NB4 (cell line): ENCODE data around the gene SDSL.

Experiments used
- DNase-seq: peaks from one replicate; pipeline ENCODE4 v3.0.0; 2010; ENCODE audit warnings: low read depth
- H3K4me3 ChIP-seq: one replicate; pipeline ENCODE4 v1.5.1; 2011; ENCODE audit warnings: mild to moderate bottlenecking, low read depth, low read length, moderate library complexity
- CTCF ChIP-seq: IDR thresholded peaks from one replicate; pipeline ENCODE4 v1.5.1; 2012; ENCODE audit warnings: low read depth, low read length
- MAX ChIP-seq: IDR thresholded peaks from 2 replicates; pipeline ENCODE4 v1.6.1; 2011; ENCODE audit warnings: low read depth, low read length
- MYC ChIP-seq: IDR thresholded peaks from 2 replicates; pipeline ENCODE4 v1.6.1; 2011; ENCODE audit warnings: low read depth, low read length
- POLR2A ChIP-seq: IDR thresholded peaks from 2 replicates; pipeline ENCODE4 v1.6.1; 2011; ENCODE audit warnings: mild to moderate bottlenecking; ENCODE audit not compliant: insufficient read length; ENCODE audit errors: extremely low read depth

Gene SDSL

DNA sequence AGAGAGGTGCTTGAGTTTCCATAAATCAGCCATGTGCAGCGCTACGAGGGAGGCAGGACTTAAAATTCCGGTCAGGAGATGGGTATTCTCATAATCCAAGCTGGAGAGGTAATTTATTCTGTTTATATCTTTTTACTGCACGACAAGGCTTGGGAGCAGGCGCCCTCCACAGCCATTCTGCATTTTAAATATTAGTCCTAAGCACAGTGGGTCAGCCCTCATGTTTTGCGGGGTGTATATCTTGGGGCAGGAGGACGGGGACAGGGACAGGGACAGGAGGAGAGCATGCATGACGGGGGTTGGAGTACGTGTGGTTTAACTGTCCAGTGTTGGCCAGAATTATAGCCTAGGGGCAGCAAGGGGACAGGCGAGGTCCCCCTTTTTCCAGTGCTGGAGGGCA, 35.0 kb downstream of the SDSL start:
- DNase-seq = no peak
- no peak for TF ChIP-seq MAX
- TF ChIP-seq POLR2A = no peak
- TF ChIP-seq MYC = no peak
- TF ChIP-seq CTCF = no peak
- H3K4me3 ChIP-seq = no peak overlapping the region

DNA sequence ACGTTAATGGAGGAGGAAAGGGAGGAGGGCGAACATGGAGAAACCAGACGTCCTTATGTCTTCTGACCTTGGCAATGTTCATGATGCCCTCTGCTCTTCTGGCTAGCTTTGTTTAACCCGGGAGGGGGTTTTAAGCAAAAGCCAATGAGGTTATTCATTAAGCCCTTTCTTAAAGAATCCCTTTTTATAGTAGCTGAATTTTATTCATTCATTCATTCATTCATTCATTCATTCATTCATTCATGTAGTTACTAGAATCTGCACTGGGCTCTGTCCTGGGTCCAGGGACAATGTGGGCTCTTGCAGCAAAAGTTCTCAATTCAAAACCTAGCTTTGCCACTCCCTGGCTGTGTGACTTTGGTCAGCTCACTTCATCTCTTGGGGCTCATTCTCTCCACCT, 35.5 kb downstream of the SDSL start:
- no peak for DNase-seq
- TF ChIP-seq POLR2A = no peak
- TF ChIP-seq MYC = no peak
- no peak for TF ChIP-seq MAX
- no peak for TF ChIP-seq CTCF
- H3K4me3 ChIP-seq = no peak overlapping the region

DNA sequence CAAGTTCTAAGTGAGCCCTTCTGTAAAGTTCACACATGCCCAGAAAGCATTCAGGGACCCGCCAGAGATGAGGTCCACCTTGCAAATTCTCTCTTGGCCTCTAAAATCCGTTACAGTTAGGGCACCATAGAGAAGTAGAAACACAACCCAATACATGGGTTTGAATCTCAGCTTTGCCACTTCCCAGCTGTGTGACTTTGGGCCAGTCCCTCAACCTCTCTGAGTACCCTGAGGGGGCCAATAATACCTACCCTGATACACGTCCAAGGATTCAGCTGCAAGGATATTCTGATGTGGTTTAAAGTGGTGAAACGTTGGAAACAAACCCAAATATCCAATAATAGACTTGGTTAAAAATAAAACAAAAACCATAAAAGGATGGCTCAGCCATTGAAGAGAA, 37.8 kb downstream of the SDSL start:
- no peak for DNase-seq
- H3K4me3 ChIP-seq = no peak overlapping the region
- TF ChIP-seq MAX = no peak
- no peak for TF ChIP-seq CTCF
- TF ChIP-seq POLR2A = no peak
- TF ChIP-seq MYC = no peak

DNA sequence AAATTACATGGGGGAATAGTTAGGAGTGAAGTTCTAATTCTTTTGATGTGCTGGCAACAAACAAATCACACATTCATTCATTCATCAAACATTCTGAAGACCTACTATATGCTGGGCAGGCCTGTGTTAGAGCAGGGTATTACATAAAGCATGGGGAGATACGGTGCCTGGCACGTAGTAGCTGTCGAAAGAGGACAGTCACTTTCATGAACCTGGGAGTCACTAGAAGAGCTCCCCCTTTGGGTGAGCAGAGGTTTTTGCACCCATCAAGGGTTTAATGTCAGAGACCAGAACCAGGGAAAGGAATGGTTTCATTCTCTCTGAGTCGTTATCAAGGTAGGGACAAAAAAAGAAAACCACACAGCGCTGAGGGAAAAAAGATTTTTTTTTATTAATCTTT, 39.5 kb downstream of the SDSL start:
- no peak overlapping the region for H3K4me3 ChIP-seq
- TF ChIP-seq CTCF (peak; percentile 96), POLR2A (no peak), MAX (no peak)
- DNase-seq = peak; percentile 70

GRCh38 chr12:113462117-113462774, 40.1 kb downstream of the SDSL start:
- TF ChIP-seq POLR2A (no peak), MYC (no peak), CTCF (peak; percentile 97), MAX (no peak)
- no peak overlapping the region for H3K4me3 ChIP-seq
- DNase-seq = peak; percentile 78
